ENCODE results near the gene PRXL2A.
"Not testable (repeated sequence)": the region's sequence is repeated elsewhere in the genome, so short reads cannot be mapped to it uniquely, and the experiment has no call there.

The PRXL2A gene

DNA sequence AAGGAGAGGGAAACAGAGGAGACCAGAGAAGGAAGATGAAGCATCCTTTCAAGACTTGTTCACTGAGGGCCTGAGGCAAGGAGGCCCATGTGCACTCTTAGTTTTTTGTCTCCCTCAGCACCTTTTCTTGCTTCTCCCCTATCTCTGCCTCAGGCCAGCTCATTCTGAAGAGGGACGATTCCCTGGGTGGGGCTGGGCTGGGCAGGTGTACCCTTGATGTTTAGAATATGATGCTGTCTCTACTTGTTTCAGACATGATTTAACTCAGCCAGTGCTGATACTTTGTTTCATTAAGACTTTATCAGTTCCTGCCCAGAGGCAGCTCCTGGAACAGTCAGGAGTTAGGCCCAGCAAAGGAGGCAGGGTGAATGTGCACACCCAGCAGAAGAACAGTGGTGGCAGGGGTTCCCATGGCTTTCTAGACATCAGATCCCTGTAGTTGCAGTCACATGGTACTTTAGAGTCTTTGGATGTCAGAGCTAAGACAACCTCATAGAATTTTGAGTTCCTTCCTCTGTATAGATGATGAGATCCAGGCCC, 3.4 kb downstream of the PRXL2A start:
- DNase-seq: no peak

DNA sequence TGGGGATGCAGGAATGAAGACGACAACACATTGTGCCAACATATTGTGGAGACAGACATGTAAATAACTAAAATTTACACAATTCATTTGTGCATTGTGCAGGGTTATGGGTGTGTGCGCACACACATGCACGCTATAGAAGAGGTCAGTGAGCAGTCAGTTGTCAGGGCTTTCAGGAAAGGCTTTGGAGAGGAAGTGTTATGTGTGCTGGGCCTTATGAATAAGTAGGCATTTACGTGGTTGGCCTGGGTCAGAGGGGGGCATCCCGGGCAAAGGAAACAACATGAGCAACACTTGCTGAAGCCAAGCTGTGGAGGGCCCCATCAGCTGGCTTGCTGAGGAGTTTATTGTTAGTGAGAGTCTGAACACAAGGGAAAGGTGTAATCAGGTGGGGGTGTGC, 4.1 kb downstream of the PRXL2A start:
- no peak for DNase-seq

DNA sequence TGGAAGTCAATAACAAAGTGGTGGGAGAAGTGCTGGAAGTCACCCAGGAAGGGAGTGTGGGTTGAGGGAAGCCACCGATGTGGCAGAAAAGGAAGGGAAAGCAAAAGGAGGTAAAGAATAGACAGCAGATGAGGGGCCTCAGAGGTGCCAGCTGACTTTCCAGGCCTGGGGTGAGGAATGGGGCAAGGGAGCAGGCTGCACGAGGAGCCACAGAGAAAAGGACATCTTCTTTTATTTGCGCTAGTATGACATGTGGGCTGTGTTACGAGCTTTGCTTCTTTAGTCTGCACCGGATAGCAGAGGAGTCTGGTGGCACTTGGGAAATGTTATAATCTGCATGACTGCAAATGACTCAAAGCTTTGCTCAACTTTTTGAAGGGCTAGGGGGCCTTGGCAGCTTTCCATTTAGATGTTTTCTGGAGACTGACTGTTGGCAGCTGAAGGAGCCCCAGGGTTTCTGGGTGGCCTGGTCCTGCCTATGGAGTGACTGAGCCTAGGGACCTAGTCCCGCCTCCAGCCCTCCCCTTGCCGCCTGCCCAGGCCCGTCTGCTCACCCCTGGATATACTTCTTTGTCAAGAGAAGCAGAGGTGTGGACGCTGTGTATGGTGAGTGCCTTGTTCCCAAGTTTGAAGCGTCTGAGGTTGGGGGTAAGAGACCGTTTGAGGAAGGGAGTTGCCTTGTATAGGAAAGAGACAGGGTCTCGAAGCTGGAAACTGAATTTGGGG, 5.1 kb downstream of the PRXL2A start:
- no peak for DNase-seq

DNA sequence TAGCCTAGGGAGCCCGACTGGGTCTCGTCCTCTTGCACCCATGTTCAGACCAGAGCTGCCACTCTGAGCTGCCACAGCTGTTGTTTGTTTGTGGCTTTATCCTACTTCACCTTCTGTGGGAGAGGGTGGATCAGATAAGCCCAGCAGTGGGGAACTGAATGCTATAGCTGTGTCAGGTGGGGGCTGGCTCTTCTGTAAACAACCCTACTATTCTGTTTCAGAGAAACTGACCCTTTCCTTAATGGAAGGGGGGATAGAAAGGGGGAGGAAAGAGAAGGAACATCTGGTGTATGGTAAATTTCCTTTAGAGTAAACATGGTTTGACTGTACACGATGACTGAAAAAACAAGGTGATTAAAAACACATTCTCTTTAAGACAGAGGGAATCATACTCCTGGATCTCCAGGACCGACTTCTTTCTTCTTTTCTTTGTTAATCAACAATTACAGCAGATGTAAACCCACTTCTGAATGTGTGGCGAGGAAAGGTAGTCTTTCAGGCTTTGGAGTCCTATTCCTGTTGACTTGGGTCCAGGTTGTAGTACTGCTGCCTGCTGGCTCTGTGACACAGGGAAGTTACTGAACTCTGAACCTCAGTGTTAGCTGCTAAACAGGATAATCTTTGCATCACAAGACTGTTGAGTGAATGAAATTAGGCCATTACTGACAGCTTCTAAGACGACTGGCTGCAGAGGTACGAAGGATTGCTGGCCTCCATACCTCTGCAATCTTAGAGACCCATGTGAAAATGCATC, 6.0 kb downstream of the PRXL2A start:
- peak; percentile 14 for DNase-seq

DNA sequence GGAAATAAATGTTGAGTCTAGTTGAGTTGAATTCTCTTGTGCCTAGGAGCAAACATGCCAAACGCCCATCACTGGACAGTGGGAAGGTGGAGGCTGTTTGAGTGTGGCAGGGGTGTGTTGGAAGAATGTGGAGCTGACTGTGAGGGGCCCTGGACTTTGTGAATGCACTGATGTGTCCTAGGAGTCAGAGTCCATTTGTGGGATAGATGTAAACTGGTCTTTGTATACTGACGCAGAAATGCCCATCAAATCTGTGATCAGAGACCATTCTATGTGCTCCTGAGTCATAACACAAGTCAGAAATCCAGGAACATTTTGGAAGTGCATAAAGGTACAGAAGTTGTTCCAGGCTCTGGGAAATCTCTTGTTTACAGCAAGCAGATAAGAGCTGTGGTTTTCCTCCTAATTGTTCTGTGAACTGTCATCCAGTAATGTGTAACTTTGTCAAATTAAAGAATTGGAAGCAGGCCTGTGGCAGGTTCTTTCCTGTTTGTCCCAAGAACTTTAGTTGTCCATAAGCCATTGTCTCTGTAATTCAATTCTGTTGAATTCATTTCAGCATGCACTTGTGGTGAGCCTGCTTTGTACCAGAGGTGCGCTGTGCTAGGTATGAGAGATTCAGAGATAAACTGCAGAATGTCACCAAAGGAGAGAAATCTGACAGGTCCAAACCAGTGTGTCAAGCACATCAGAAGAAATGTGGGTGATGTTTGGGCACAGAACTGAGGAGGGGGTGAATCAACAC, 7.6 kb downstream of the PRXL2A start:
- DNase-seq: no peak

DNA sequence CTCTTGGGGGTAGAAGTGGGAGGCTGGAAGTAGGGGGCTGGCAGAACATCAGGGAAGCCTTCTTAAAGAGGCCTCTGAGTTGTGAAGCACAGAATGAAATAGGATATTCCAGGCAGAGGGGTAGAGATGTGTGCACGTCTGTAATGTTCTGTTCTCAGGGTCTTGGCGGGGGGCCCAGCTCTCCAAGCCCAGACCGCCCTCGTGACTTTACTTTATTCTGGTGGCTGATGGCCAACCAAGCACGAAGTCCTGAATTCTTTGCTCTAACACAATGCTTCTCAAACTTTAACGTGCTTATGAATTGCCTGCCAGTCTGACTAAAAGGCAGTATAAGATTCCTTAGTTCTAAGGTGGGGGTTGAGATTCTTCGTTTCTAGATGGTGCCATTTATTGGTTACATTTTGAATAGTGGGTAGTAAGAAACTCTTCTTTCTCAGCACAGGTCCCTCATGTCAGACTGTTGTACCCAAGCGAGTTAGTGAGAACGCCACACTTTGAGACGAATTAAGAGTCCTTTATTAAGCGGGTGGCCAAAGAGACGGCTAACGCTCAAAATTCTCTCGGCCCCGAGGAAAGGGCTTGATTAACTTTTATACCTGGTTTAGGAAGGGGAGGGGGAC, 8.2 kb downstream of the PRXL2A start:
- DNase-seq: no peak

DNA sequence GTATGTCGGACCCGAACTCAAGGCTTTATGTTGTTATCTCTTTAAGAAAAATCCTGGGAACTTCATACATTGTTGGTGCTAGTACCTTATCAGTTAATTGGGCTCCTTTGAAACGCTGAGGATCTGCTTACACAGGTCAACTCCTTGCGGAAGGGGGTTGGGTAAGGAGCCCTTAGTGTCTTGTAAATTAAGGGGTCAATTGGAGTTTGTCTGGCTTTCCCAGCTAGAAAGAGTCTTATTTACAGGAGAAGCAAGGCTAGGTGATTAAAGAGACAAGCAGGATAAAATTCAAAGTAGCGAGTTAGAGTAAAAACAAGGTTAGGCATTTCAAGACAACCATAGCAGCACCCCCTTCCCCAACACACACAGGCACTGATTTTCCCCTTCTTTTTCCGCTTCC, 8.9 kb downstream of the PRXL2A start:
- not testable (repeated sequence) for DNase-seq

DNA sequence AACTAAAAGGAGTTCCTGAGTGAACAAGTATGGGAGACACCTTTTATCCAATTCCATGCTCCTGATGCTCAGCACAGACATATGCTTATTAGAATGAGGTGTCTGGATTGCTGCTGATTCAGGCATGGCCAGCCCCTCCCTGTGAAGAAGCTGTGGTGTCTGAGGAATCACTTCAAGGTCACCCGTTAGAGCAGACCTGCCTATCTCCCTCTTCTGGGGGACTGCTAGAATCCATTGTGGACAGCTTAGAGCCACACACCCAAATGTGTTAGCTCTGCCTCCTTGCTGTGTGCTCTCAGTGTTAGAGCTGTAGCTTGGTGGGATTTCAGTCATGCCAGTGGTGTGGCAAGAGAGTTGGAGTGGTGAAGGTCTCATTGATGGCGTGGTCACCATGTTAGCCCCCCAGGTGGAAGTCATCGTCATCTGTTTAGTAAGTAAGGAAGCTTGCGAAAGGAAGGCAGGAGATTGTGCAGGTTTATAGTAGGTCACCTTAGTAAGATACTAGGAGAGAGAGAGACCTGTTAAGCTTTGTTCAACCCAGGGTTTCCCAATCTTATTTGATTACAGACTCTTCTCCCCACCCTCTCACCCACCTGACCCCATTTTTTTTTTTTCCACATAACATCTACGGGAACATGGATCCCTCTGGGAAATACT, 12.8 kb downstream of the PRXL2A start:
- DNase-seq: no peak

DNA sequence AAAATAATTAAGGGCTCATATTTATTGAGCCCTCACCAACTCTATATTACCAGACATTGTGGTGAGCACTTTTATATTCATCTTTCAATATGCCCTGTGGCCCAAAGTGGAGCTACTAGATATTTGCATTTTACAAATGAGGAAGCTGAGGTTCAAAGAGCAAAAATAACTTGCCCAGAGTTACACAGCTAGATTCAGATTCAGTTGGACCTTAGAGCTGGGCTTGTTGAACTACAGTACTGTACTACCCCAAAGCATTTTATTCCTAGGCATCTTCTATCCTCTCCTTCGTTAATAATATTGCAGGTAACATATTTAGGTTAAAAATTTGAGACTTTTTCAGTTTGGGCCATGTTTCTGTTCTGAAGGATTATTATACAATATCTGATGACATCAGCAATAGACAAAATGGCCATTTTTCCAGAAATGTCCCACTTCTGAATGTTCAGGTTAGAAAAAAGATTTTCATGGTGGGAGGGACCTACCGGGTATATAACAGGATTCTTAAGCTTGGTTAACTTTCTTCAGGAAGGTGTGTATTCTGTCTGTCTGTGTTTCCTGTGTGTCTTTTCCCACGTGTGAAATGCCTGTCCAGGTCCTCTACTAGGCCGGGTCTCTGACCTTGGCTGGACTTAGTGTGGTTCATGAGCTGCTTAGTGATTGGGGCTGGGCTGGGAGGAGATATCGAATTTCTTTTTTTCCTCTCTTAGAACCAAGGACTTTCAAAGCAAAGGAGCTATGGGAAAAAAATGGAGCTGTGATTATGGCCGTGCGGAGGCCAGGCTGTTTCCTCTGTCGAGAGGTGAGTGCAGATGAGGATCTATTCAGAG, 13.6 kb downstream of the PRXL2A start:
- DNase-seq: no peak

DNA sequence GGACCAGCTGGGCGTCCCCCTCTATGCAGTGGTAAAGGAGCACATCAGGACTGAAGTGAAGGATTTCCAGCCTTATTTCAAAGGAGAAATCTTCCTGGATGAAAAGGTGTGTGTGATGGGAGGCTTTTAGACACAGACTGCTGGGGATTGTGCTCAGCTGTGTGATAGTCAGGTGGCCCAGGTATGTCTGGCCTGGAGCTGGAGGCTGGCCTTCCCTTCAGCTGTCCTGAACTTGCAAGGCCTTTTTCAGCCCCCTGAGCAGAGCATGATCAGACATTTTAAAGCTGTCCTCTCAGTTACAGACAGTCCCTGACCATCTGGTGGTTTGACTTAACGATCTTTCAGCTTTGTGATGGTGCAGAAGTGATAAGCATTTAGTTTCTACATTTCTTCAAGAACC, 17.6 kb downstream of the PRXL2A start:
- no peak for DNase-seq

DNA sequence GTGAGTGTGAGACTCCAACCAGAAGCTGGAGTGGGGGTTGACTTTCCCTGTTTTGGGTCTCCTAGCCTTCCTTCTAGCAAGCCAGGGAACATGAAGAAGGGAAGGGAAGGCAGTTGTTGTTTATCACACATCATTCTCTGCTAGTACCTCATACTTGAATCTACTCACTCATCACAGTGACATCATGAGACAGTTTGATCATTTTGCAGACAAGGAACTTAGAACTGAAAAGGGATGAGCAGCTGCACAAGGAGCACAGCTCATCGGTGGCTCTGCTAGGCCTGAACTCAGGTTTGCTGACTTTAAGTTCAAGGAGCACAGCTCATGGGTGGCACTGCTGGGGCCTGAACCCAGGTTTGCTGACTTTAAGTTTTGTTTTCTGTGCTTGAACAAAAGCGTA, 19.2 kb downstream of the PRXL2A start:
- no peak for DNase-seq

DNA sequence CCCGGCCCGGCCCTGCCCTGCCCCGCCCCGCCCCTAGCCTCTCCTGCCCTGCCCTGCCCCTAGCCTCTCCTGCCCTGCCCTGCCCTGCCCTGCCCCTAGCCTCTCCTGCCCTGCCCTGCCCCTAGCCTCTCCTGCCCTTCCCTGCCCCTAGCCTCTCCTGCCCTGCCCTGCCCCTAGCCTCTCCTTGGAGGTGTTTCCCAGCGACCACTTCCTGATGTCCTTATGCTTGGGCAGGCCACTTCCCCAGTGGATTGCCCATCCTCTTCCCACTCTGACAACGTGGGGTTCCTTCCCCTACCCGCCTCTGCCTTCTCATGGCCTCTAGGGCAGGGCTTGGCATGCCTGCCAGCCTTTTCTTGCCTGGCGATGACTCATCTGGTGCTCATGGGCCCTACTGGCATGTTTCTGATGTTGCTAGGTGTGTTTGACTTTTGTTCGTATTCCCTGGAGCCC, 21.2 kb downstream of the PRXL2A start:
- DNase-seq: no peak

DNA sequence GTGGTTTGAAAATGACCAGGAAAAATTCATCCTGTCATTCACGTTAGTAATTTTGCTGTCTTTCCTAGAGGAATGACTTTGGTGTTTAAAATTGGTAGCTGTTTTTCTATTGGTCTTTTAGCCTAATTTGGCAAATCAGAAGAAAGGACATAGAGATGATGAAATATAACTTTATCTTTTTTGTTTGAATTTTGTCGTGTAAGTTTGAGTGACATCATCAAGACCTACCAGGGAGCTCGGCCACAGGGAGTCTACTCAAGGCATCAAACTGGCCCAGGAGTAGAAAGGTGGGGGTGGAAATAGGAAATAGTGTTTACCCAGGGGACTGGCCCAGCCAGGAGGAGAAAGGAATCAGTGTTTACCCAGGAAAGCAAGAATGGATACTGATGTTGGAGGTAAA, 24.8 kb downstream of the PRXL2A start:
- no peak for DNase-seq

DNA sequence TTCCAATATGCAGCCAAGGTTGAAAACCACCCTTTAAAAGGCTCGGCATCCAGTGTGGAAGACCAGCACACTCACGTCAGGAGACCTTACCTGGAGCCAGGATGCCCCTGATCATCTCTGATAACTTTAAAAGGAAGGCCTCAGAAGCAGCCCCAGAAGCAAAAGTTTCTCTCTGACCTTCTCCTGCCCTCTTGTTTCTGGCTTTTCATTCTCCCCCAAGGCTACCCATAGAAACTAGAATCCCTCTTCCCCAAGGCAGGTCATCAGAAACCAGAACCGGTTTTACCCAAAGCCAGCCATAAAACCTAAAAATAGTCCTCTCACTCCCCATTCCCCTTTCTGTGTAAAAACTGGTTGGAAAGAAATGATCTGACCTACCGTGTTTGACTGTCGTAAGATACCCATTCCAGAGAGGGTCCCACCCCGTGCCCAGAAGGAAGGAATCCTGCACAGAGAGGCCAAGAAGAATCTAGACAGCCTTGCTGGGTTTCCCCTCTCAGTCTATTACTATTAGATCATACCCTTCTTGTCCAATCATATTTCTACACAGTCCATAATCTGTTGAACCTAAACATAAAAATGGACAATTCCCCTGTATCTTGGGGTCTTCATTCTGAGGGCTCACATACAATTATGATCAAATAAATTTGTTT, 28.2 kb downstream of the PRXL2A start:
- no peak for DNase-seq

DNA sequence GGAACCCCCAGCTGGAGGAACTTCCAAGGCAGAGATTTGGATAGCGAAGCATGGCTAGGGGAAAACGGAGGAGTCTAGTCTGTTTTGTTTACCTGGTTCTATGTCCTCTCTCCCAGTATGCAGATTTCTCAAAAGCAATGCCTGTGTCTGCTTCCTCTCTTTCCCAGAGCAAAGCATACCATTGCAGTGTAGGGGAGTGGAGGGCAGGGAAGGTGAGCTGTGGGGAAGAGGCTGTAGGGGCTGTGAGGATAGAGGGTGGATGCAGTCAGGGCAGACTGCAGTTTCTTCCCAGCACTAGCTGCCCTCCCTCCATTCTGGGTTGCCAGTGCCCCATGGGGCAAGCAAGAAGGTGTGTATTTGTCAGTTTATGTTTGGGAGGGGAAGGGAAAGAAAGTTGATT, 28.9 kb downstream of the PRXL2A start:
- no peak for DNase-seq

DNA sequence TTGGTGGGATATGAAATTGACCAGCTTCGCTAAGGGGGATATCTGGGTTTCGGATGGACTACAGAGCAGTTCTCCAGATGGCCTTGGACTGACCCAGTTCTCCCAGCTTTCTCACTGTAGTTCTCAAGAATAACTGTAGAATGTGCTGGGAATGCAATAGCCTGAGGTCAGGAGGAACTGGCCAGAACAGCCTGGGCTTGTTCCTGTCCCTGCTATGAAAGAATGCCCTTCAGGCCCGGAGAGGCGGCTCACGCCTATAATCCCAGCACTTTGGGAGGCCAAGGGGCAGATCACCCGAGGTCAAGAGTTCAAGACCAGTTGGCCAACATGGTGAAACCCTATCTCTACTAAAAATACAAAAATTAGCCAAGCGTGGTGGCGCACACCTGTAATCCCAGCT, 33.5 kb downstream of the PRXL2A start:
- DNase-seq: no peak

DNA sequence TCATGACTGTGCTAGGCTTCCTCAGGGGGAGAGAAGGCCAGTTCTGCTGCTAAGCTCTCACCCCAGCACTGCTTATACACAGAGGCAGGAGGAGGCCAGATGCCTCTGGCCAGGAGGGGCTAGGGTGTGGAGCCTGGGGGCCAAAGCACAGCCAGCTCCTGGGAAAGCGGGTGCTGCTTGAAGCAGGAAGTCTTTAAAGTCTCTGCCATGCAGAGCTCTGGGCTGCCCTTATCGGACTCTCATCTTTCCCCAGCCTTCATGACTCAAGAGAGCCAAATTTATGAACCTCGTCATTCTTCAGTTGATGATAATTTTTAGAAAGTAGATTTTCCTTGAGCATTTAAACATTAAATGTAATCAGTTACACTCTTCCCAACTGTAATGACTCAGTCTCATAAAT, 34.5 kb downstream of the PRXL2A start:
- DNase-seq: no peak

DNA sequence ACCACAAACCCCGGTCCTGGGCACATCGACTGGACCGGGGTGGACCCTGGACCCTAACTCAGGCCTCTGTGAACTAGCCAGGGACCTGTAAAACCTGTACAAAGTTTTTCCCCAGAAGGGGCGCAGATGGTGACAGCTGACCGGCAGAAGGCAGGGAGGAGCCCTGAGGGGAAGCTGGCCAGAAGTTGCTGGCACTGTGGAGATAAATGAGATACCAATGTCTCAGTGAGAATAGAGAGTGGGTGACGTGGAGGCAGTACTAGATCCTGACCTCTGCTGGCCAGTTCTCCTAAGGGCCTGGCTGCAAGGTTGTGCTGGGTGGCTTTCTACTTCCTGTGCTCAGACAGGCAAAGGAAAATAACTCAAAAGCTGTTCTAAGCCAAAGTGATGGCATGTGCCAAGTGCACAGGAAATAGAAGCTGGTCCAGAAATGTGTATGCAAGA, 35.2 kb downstream of the PRXL2A start:
- DNase-seq: no peak

DNA sequence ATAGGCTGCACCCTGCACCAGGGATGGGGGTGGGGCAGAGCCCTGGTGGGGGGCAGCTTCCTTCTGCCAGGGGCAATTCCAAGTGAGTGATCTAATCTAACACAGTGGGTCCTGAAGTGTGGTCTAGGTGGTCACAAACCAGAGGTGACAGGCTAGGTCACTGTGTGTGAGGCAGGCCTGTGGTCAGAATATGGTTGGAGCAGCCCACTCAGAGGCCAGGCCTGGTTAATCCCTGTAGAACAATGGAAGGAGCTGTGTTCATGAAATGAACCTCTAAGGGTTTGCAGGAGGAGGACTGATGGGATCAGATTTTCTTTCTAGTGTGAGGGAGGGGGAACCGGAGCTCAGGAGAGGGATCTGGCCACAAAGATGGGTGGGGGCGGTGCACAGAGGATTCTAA, 35.8 kb downstream of the PRXL2A start:
- DNase-seq: no peak

DNA sequence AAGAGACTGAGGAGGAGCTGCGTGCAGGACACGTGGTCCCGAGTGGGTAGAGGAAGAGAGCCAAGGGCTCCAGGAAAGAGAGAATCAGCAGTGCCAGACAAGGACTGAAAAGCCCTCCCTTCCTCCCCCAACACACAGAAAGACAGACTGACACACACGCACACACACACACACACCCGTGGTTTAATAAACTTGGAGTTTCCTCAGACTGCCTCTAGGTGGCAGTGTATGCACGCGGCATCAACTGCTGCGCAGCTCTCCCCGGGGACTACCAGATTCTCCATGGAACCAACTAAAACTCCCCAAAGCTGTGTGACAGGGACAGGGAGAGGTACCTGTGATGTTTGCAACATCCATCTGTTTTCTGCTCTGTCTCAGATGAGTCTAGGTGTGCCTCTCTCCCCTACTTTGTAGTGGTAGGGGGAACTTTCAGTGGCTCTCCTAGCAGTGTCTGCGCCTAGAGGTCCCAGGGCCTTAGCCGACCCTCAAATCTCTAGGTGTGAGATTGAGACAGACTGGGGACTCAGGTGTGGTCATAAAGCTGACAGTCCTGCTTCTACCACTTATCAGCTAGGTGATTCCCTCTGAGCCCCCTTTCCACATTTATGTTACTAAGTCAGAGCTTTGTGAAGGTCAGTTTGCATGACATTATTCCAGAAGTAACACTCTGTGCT, 36.4 kb downstream of the PRXL2A start:
- DNase-seq: no peak

All from NCI-H2107 (cell line).